Endodermal cell (in vitro differentiated cells): ENCODE results near the gene ARHGEF33. TPM values are rescaled to one million over a fixed set of nuclear protein-coding genes. Genes with fewer than 3 reads are reported as not detected.

ENCODE experiments used
- DNase-seq: peaks from one replicate; pipeline ENCODE4 v3.0.0-alpha.2; 2017
- H3K27ac ChIP-seq: 2 replicates; pipeline ENCODE4 v1.5.1; 2013; ENCODE audit warnings: mild to moderate bottlenecking, low read depth, low read length, moderate library complexity
- H3K27me3 ChIP-seq: 2 replicates; pipeline ENCODE4 v1.6.1; 2013; ENCODE audit warnings: mild to moderate bottlenecking, low read length, moderate library complexity; ENCODE audit not compliant: insufficient read depth, control insufficient read depth, poor library complexity, severe bottlenecking
- H3K36me3 ChIP-seq: 2 replicates; pipeline ENCODE4 v1.7.0; 2013; ENCODE audit warnings: mild to moderate bottlenecking, low read length, moderate library complexity; ENCODE audit not compliant: control insufficient read depth, insufficient read depth
- H3K4me1 ChIP-seq: one replicate; pipeline ENCODE4 v1.7.0; 2013; ENCODE audit warnings: low read length; ENCODE audit not compliant: control insufficient read depth, insufficient read depth
- H3K4me3 ChIP-seq: 2 replicates; pipeline ENCODE4 v1.5.1; 2013; ENCODE audit warnings: mild to moderate bottlenecking, low read length, moderate library complexity
- H3K9ac ChIP-seq: 2 replicates; pipeline ENCODE4 v1.6.1; 2013; ENCODE audit warnings: mild to moderate bottlenecking, low read length, moderate library complexity; ENCODE audit not compliant: poor library complexity, severe bottlenecking; ENCODE audit errors: extremely low read depth
- H3K9me3 ChIP-seq: 2 replicates; pipeline ENCODE4 v1.6.1; 2013; ENCODE audit warnings: mild to moderate bottlenecking, low read length, moderate library complexity; ENCODE audit not compliant: control insufficient read depth
- H3K27ac Mint-ChIP-seq: 2 replicates; pipeline ENCODE4 v1.8.0; 2020; ENCODE audit warnings: mixed read lengths
- H3K27me3 Mint-ChIP-seq: 2 replicates; pipeline ENCODE4 v1.8.0; 2021; ENCODE audit warnings: mild to moderate bottlenecking, mixed read lengths; ENCODE audit not compliant: insufficient read depth
- H3K36me3 Mint-ChIP-seq: 2 replicates; pipeline ENCODE4 v1.8.0; 2020; ENCODE audit warnings: low read depth, mixed read lengths
- H3K4me1 Mint-ChIP-seq: 2 replicates; pipeline ENCODE4 v1.8.0; 2020; ENCODE audit warnings: mixed read lengths
- H3K4me3 Mint-ChIP-seq: 2 replicates; pipeline ENCODE4 v1.8.0; 2020; ENCODE audit warnings: mild to moderate bottlenecking, moderate library complexity, mixed read lengths
- H3K9me3 Mint-ChIP-seq: 2 replicates; pipeline ENCODE4 v1.8.0; 2020; ENCODE audit warnings: mild to moderate bottlenecking, mixed read lengths
- WGBS, 2 experiments: methylation state at CpG; one replicate each; pipeline versions ENCODE4 v1.1.5 to v1.1.7; 2013; ENCODE audit warnings: missing lambda C conversion rate in 2 of 2, mixed read lengths in 1 of 2; ENCODE audit not compliant: insufficient coverage in 1 of 2, insufficient read length in 1 of 2; 5-methylcytosine and 5-hydroxymethylcytosine counted together
- total RNA-seq, 2 donors: library from RNA; stranded (reverse); fragmentation: NEBNext Ultra II Directional in 1 of 2; extraction: Animal tissue kit (Norgen Biotek cat#: 25700) in 1 of 2; gene quantifications; 2 replicates in 1 of 2; 3 replicates in 1 of 2; pipeline ENCODE4 v1.2.1, GENCODE V29; 2021
- TF ChIP-seq, protein P1 (sequence below): fragments of 200-600 bp; sonication (generic); conservative IDR thresholded peaks from 2 replicates; pipeline ENCODE4 v1.5.0; 2021; ENCODE audit warnings: antibody characterized with exemption, mild to moderate bottlenecking

Gene ARHGEF33
- total RNA-seq, 2 donors from 2014 or later: 0.57 to 1.00 TPM

DNA sequence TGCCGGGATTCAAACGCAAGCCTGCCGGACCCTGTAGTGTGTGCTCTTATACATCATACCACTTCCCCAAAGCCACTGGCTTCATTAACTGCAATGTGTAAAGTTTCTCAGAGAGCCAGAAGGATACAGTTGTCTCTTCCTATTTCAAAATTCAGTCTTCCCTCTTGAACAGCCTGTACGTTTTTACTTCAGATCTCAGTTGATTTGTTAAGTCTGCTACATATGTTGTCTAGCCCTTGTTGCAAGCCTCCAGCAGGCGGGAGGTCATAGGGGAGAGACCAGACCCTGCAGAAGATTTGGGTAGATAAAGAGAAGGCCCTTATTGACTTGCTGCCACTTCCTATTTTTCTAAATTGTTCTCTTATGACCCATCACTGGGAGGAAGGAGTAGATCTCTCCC is 56.2 kb downstream of the ARHGEF33 start:
- no peaks in the 10 kb centered on the region for H3K9me3 Mint-ChIP-seq
- Histone ChIP-seq H3K36me3 (no peaks in the 10 kb centered on the region), H3K9ac (no peak overlapping the region), H3K27ac (no peak overlapping the region), H3K9me3 (no peaks in the 10 kb centered on the region), H3K4me3 (no peak overlapping the region), H3K4me1 (no peaks in the 10 kb centered on the region), H3K27me3 (no peaks in the 10 kb centered on the region)
- no peak for DNase-seq
- H3K27me3 Mint-ChIP-seq: peaks cover 2% of the 10 kb centered on the region
- H3K36me3 Mint-ChIP-seq: no peaks in the 10 kb centered on the region
- TF ChIP-seq, protein P1, sequence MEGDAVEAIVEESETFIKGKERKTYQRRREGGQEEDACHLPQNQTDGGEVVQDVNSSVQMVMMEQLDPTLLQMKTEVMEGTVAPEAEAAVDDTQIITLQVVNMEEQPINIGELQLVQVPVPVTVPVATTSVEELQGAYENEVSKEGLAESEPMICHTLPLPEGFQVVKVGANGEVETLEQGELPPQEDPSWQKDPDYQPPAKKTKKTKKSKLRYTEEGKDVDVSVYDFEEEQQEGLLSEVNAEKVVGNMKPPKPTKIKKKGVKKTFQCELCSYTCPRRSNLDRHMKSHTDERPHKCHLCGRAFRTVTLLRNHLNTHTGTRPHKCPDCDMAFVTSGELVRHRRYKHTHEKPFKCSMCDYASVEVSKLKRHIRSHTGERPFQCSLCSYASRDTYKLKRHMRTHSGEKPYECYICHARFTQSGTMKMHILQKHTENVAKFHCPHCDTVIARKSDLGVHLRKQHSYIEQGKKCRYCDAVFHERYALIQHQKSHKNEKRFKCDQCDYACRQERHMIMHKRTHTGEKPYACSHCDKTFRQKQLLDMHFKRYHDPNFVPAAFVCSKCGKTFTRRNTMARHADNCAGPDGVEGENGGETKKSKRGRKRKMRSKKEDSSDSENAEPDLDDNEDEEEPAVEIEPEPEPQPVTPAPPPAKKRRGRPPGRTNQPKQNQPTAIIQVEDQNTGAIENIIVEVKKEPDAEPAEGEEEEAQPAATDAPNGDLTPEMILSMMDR: no peak
- 93% methylated on average over 5 of the region's 5 CpGs; no CpG with 5 or more reads in 1 of the 2 experiments for WGBS, 2 experiments
- no peak overlapping the region for H3K4me3 Mint-ChIP-seq
- H3K4me1 Mint-ChIP-seq: peaks cover 12% of the 10 kb centered on the region
- H3K27ac Mint-ChIP-seq: no peak overlapping the region

DNA sequence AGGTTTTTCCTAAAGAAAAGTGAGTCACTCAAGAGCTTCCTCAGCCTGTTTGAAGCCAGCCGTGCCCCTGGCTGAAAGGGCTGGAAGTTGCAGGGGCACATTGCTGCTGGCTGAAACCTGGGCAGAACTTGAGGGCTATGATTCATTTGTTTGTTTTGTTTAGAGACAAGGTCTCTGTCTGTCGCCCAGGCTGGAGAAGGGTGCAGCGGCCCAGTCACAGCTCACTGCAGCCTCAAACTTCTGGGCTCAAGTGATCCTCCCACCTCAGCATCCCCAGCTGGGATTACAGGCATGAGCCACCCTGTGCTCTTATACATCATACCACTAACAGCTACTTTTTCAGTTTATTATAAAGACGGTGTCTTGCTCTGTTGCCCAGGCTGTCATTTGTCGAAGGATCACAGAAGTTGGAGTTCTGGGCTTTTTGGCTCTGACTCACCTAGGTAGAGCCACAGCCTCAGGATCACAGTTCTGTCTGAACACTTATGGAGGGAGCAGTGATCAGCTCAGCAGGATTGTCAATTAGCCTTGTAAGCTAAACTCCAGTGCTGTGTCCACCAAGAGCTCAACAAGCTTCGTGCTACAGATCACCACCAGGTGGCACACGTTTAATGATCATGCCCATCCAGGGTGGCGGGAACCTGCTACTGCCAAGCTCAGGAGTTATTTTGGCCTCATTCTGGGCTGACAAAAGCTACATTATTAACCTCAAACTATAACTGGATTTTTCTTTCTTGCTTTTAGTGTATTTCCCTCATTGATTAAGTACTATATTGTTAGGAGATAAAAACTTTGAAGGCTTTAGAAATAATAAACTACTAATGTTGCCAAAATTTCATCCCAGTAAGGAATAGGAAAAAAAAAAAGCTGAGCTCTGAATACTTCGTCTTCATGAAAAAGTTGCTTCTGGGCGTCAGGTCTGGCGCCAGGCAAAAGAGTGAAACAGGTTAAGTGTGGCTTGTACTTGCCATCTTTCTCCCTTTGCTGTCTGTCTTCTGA is 57.9 kb downstream of the ARHGEF33 start:
- Histone ChIP-seq H3K4me1 (no peaks in the 10 kb centered on the region), H3K4me3 (no peak overlapping the region), H3K9me3 (no peaks in the 10 kb centered on the region), H3K27me3 (no peaks in the 10 kb centered on the region), H3K36me3 (no peaks in the 10 kb centered on the region), H3K9ac (no peak overlapping the region), H3K27ac (no peak overlapping the region)
- Mint-ChIP-seq H3K4me3 (no peak overlapping the region), H3K27ac (no peak overlapping the region), H3K27me3 (peaks cover 2% of the 10 kb centered on the region), H3K4me1 (peaks cover 12% of the 10 kb centered on the region), H3K9me3 (no peaks in the 10 kb centered on the region), H3K36me3 (no peaks in the 10 kb centered on the region)
- DNase-seq: peak; percentile 93
- WGBS, 2 experiments: 52 to 57% methylated on average over 8 to 11 of the region's 11 CpGs
- TF ChIP-seq, protein P1: peak; percentile 87

GRCh38 chr2:38948387-38948882 is 58.8 kb downstream of the ARHGEF33 start:
- Mint-ChIP-seq H3K27ac (no peak overlapping the region), H3K9me3 (no peaks in the 10 kb centered on the region), H3K4me1 (peaks cover 12% of the 10 kb centered on the region), H3K36me3 (no peaks in the 10 kb centered on the region), H3K27me3 (peaks cover 2% of the 10 kb centered on the region), H3K4me3 (no peak overlapping the region)
- Histone ChIP-seq H3K9ac (no peak overlapping the region), H3K4me1 (no peaks in the 10 kb centered on the region), H3K4me3 (no peak overlapping the region), H3K36me3 (no peaks in the 10 kb centered on the region), H3K9me3 (no peaks in the 10 kb centered on the region), H3K27me3 (no peaks in the 10 kb centered on the region), H3K27ac (no peak overlapping the region)
- TF ChIP-seq, protein P1: no peak
- WGBS, 2 experiments: 93% methylated on average over 3 of the region's 3 CpGs; no CpG with 5 or more reads in 1 of the 2 experiments
- DNase-seq: no peak
